Loucy (cell line): ENCODE results near the gene RAPGEF5.

ENCODE experiments used
- CTCF ChIP-seq: fragments of 200-600 bp; sonication (generic); conservative IDR thresholded peaks from 2 replicates; pipeline ENCODE4 v1.5.1; 2014; ENCODE audit warnings: mild to moderate bottlenecking, antibody characterized with exemption, low read length
- EZH2phosphoT487 ChIP-seq: fragments of 200-600 bp; IDR thresholded peaks from 2 replicates; pipeline ENCODE4 v1.6.1; 2018; ENCODE audit warnings: antibody characterized with exemption, mild to moderate bottlenecking, moderate library complexity, borderline replicate concordance

DNA sequence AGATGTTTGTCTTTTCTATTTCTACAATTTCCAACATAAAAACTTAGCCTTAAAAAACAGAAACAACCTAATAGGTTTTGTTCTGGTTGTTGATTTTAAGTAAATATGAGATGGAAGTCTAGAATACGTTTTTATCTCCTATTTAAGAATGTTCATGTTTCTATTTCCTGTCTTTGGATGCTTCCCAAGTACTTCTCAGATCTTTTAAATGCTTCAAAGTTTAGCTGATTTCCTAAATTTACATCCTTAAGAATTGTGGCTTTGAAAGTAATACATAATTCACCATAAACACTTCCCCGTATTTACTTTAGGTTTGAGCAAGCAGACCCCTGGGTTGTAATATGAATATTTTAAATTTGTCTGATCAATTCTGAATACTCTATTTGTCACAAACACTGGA lies 70.5 kb downstream of the RAPGEF5 start:
- TF ChIP-seq CTCF (no peak), EZH2phosphoT487 (no peak)
